SH-SY5Y (cell line): ENCODE measurements around the gene WBP2NL.

ENCODE experiments used
- GATA2 ChIP-seq: IDR thresholded peaks from 2 replicates; pipeline ENCODE4 v1.6.1; 2011; ENCODE audit warnings: mild to moderate bottlenecking, low read depth, low read length
- GATA3 ChIP-seq: IDR thresholded peaks from 2 replicates; pipeline ENCODE4 v1.6.1; 2011; ENCODE audit warnings: low read depth, mild to moderate bottlenecking, low read length, moderate library complexity

GRCh38 chr22:42001121-42001520, 2.5 kb downstream of the WBP2NL start:
- TF ChIP-seq GATA2 (no peak), GATA3 (no peak)
